GM21529 (cell line): ENCODE data around the gene RNF151.

Experiments used
- ATAC-seq: cut with Tn5 transposase; IDR thresholded peaks from one replicate; pipeline ENCODE4 v1.9.1; 2021; ENCODE audit not compliant: unreplicated experiment

Gene RNF151

DNA sequence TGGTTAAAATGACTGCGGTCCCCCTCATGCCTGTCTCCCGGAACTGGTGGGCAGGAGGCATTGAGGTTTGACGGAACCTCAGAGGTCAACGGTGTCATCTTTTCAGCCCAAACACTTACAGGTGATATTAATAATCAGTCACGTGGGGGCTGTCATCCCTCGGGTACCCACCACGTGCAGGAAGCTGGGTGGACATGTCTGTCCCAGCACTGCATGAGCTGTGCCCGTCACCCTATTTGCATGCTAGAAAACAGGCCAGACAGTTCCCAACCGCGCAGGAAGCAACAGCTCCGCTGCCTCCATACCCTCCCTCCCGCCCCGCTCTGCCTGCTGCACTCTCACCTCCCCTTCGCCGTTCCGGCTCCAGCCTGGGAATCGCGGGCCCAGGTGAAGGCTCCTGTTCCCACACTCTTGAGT is 24.5 kb downstream of the RNF151 start:
- ATAC-seq, result no peak

DNA sequence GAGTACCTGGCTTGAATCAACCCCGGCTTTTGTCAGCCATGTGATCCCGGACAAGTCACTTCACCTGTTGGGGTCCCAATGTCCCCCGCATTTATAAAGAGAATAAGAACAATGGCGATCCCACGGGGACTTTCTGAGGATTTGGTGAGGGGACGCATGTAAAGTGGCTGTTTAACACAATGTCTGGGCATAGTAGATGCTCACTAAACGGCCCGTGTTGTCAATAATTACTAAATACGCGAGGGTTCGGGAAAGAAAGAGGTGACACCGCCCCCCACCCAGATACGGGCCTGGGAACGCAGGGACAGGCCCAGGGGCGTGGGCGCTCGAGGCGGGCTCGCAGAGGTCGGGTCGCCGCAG is 24.9 kb downstream of the RNF151 start:
- no peak for ATAC-seq

DNA sequence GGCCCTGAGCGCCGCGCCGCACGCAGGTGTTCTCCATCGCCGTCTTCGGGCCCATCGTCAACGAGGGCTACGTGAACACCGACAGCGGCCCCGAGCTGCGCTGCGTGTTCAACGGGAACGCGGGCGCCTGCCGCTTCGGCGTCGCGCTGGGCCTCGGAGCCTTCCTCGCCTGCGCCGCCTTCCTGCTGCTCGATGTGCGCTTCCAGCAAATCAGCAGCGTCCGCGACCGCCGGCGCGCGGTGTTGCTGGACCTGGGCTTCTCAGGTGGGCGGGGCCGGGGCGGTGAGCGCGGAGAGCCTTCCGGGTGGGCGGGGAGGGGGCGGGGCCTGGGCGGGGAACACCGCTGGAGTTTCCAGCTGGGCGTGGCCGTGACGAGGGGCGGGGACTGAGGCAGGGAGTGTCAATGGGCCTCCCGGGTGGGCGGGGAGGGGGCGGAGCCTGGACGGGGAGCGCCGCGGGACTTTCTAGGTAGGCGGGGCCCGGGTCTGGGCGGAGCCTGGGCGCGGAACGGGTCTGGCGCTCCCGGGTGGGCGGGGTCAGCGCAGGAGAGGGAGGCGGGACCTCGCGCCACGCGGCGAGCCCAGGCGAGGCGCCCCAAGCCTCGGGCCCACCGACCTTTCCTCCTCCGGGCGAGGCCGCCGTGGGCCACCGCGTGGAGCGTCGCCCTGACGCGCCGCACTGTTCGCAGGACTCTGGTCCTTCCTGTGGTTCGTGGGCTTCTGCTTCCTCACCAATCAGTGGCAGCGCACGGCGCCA is 25.5 kb downstream of the RNF151 start:
- peak; percentile 51 for ATAC-seq

DNA sequence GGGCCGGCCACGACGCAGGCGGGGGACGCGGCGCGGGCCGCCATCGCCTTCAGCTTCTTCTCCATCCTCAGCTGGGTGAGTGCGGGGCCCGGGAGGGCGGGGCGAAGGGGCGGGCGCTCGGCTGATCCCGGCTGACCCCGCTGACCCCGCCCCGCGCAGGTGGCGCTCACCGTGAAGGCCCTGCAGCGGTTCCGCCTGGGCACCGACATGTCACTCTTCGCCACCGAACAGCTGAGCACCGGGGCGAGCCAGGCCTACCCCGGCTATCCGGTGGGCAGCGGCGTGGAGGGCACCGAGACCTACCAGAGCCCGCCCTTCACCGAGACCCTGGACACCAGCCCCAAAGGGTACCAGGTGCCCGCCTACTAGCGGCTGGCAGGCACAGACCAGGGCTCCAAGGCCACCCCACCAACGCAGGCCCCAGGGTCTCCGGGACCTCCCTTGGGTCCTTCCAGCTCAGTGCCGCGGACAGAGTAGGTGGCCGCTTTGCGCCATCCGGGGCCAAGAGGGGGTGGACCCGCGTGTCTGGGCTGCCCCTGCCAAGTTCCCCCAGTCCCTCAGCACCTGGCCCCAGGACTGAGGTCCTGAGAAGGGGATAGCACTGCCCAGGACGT is 26.2 kb downstream of the RNF151 start:
- no peak for ATAC-seq

DNA sequence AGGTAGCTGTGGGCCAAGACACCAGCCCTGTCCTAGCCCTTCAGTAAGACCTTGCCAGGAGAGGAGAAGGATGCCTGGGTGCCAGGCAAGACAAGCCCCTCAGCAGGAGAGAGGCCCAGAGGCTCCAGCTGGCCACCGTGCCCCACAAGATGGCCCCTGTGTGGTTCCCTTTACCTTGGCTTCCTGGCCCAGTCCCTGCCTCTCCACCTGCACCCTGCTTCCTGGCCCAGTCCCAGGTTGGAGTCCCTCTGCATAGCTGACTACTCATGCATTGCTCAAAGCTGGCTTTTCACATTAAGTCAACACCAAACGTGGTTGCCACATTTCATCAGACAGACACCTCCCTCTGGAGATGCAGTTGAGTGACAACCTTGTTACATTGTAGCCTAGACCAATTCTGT is 27.1 kb downstream of the RNF151 start:
- no peak for ATAC-seq

DNA sequence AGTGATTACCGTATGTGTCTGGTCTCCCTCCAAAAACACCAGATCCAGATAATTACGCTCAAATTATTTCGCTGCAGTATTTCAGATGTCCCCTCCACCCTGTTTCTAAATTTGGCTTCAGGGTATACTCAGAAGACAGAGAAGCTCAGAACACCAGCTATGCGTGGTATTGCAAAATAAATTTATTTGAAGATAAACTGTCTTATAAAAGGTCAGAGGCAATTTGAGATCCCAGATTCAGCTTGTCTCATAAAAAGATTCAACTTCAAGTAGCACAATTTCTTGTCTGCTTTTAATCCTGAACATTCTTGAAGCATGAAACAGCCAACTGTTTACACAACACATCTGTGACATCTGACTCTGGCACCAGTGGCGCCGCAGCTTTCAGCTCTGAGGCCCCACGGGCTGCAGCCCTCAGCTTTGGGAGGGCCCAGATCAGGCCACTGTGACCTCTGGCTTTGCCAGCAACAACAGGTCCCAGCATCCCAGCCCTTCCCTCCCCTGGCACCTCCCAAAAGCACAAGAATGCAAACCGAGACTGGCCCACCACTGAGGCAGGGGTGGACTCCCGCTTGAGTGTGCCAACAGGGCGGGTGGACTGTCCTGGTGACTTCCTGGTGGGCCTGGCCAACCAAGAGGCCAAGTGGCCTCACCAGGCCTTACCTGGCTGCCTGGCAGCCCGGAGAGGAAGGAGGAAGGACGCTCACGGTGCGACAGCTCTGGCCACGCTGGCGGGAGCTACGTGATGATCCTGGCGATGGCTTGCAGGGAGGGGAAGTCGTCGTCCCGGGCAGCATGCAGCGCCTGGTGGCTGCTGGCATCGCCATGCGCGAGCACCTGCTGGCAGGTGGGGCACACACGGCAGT is 31.1 kb downstream of the RNF151 start:
- no peak for ATAC-seq

DNA sequence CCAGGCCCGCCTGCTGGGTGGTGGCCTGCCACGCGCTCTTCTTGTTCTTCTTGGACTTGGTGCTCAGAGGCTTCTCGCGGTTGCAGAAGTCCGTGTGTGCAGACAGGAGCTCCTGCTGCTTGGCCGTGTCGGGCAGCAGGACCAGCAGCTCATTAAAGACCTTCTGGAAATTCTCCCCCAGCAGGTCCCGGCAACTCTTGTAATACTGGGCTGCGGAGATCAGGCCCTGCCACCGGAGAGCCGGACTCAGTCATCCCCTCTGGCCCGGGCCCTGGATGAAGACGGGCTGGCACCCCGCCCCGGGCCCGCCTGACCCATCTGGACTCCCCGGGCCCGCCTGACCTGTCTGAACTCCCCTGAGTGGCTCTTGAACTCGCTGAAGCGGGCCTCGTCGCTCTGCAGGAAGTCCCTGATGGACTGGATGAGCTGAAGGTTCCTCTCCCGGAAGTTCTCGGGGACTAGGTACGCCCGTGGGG is 31.7 kb downstream of the RNF151 start:
- no peak for ATAC-seq

DNA sequence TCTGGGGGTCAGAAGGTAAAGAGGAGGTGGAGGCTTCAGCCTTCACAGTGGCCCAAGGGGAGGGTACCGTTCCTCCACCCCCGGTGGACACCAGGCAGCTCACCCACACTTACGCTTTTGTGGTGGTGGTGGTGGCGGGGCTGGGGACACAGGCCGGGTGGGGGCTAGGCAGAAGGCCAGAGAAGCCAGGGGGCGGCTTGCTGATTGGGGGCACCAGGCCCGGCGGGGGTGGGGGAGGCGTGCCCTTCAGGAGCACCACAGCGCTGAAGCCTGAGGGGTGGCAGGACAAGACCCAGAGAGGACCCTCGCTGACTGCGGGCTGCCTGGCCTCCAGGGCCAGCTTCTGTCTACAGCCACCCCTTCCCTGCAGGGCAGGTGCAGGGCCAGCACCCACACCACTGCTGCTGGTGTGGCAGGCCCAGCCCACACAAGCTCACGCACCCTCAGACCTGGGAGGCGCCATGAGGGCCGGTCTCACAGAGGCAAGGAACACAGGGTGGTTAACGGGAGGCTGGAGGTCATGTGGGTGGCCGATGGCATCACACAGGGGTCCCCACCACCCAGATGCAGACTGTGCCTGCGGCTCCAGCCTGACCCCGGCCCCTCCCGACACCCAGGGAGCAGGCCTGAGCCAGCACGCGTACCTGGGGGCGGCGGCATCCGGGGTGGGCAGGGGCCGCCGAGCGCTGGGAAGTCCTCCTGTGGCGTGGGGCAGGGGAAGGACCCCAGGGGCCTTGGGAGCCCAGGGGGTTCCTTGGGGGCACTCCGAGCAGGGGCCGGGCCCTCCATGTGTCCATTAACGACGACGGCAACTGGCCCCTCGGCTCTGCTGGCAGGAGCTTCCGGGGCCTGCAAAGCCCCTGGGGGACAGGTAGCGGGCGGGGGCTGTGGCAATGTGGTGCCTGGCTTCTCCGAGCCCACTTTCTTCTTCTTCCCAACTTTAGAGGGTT is 32.5 kb downstream of the RNF151 start:
- no peak for ATAC-seq

DNA sequence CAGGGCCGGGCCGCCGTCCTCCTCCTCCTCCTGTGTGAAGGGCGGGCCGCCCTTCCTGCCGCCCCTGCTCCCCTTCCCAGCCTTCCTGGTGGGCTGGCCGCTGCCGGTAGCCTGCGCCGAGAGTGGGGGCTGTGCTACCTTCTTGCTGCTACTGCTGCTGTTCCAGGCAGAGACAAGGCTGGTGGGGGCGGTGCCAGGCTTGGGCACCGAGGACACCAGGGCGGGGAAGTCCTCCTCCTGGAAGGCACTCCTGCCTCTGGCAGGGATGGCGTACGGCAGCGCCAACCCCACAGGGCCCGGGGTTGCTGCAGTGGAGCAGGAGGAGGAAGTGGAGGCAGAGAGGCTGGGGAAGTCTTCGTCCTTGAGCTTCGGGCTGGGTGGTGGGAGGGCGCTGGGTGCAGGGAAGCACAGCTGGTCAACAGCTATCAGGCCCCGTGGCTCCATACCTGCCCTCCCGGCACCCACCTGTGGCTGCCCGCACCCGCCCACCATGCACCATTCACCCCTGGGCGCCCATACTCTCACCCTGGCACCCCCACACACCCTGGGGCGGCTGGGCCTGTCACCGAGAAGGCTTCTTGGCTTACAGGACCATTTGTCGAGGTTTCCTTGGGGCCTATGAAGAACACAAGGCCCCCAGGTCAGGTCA is 33.3 kb downstream of the RNF151 start:
- ATAC-seq, result no peak

DNA sequence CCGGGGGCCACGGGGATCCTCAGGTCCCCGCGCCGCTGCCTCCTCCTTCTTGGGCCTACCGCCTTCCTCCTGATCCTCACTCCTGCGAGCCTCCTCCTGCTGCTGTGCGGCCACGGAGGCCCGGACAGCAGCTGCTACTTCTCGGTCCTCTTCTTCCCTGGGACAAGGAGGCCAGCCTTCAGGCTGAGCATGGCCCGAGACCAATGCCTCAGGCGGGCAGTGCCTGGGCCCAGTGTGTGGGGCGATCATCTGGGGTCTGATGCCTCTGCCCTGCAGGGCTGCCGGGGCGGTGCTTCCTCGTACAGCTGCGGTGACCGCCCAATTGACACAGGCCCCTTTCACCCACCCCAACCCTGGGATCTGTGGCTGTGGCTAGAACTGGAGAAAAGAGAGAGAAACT is 34.4 kb downstream of the RNF151 start:
- no peak for ATAC-seq

DNA sequence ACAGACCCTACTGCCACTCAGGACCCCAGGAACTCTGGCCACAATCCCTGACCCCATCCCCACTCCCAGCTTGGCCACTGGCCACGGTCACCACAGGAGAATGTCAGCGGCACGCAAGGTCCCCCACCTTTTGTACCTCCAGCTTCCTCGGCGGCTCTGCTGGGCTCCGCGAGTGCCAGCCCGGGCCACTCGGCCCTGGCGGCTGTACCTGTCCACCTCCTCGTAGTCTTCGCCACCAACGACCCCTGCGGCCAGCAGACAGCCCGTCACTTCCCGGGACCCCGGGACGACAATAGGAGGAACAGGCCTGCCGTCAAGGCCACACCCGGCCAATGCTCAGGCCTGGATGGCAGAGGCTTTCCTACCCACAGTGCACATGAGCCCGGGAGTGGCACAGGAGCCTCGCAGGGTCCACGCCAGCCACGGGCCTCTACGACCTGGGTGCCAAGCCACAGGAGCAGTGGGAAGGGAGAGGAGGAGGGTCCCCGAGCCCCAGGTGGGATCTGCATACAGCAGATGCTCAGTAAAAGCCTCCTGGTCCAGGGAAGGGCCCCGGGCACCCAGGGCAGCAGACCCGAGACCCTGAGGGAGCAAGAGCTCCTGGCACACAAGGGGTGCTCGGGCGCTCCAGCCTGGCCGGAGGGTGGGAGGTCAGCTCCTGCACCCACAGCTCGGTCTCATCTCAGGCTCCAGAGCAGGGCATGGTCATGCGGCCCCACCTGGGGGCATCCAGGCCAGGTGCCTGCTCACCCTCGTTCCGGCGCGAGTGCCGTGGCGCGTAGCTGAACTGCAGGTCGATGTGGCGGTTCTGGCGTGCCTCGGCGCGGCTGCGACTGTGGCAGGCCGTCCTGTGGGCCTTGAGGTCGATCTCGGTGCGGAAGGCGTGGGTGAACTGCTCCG is 35.0 kb downstream of the RNF151 start:
- ATAC-seq, result no peak

DNA sequence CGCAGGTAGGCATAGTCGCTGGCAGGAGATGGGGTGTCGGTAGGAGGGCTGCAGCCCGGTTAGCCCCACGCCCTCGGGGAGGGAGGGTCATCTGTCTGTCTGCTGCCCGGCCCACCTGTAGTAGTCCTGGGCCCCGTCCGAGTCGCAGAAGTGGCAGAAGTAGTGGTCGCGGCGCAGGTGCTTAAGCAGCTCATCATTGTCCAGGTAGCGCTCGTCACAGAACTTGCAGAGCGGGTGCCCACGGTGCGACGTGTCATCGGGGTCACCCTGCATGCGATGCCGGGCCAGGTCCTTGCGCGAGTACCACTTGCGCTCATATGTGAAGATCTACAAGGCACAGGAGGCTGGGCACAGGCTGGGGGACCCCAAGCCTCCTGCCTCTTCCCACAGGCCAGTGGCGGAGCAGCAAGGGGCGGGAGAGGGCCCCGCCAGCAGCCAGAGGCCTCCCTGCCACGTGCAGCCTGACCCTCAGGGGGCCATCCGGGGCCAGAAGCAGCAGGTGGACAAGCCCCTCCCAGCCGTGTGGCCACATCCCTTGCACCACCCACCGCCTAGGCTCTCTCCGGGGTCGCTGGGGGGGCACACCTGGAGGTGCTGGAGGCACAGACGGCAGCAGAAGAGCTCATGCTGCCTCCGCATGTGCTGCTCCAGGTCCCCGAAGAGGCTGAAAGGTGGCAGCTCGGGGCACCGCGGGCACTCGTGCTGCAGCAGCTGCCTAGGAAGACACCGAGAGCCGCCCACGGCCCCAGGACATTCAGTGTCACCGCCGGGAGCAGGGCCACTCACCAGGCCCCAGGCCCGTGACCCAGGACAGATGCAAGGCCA is 36.0 kb downstream of the RNF151 start:
- no peak for ATAC-seq

DNA sequence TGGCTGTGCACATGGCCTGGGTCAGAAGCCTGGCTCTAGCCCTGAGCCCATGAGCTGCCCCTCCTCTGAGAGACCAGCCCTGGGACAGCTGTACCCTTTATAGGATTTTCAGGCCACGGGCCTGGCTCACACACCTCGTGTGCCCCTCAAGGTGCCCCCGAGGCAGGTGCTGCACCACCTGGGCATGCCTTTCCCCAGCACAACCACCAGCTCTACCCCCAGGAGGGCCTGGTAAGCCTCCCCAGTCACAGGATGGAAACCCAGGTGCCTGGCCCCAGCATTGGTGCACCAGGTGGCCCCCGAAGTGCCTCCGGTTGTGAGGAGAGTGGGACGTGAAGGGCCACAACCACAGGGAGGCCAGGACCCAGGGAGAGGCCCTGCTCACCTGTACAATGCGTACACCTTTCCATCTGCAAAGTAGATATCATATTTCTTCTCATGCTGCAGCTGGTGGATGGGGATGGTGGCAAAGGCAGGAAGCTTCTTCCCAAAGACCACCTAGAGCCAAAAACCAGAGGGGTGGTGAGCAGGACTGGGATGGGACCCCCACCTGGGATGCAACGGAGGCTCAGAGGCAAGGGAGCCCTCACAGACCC is 36.7 kb downstream of the RNF151 start:
- no peak for ATAC-seq

DNA sequence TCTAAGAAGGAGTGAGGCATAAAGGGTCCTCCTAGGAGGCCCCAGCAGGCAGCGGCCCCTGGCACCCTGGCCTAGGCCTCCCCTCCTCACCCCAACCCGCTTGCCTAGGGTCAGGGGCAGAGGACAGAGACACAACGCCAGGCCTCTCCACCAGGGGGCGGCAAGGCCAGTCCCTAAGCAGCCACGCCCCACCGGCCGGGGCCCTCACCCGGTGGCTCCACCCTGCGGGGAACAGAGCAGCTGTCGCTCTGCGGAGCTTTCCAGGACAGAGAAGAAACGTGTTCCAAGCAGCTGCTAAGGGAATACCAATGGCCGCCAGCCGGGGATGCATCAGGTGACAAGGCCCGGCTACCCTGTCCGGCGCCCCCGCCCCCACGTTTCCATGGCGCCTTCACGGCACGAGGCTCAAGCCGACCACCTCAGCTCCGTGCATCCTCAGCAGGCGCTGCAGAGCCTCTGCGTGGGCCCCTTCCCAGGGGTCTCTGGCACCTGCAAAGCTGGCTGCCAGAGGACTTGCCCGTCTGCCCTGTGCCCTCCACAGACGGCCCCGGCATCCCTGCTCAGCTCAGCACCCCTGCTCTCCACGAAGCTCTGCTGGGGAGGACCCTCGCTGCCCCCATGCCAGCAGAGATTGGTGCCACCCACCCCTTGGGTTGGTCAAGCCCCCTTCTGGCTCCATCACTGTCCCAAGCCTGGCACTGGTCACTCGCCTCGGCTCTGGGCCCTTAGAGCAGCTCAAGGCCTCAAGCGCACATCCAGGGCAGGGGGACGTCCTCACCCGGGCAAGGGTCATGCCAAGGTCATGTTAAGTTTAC is 37.4 kb downstream of the RNF151 start:
- ATAC-seq, result peak; percentile 61

DNA sequence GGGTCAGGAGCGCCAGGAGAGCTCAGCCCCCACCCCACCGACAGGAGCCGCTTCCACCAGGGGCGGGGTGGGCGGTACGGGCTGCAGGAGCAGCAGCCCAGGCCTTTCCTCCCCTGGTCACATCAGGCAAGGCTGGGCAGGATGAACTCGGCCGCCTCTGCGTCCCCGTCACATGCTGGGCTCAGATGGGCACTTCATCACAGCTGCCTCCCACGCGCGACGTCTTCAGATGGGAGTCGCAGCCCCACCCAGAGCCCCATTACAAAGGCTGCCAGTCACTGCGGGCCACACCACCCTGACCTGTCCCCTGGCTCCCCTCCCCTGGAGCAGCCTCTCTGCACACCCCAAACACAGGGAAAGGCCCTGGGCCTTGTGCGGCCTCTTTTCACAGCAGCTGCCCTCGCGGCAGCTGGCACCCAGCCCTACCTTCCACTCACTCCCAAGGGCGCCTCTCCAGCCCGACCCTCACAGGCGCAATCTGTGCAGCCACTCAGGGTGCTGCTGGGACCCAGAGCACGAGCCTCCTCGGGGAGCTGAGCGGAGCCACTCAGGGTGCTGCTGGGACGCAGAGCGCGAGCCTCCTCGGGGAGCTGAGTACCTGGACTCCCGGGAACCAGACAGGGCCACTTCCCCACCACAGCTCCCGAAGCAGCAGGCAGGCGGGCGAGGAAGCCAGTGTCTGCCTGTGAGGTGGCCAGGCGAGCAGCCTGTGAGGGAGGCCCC is 38.3 kb downstream of the RNF151 start:
- ATAC-seq, result no peak

DNA sequence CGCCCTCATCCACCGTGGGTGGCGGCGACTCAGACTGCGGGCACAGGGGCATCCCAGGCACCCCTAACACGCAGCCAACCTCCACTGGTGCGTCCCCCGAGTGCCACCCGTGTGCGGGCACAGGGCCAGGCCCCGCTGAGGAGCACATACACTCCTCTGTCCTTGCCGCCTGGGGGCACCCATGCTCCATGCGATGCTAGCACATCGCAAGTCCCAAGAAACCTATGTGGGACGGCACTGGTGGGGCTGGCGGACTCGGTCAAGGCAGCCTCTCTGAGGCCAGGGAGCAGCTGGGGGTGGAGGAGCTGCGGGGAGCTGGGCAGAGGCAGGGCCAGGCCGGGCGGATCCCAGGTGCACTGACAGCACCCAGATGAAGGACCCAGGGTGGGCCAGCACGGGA is 39.0 kb downstream of the RNF151 start:
- ATAC-seq, result no peak
